ENCODE results near the gene VEPH1.

The VEPH1 gene

DNA sequence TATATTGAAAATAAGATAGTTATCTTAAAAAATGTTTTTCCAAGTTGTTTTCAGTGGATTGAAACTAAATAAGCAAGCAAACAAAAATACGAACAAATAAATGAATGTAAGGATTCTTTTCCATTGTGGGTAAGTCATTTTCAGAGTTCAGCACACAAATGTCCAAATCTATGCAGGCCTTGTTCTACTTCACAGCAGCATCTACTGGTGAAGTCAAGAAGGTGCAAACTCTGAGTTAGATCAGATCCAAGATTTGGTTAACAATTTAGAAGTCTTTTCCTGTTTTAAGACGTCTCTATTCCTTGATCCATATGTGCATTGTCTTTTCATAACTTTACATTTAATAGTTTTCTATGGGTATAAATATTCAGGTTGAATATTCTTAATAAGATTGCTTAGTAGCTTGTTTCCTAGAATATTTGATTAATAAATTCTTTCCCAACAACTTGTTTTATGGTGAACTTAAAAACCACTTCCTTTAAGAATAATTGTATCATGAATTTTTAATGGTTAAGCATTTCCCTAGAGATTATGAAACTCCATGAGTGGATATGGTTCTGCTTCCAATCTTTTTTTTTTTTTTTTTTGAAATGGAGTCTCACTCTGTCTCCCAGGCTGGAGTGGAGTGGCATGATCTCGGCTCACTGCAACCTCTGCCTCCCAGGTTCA is 56.1 kb downstream of the VEPH1 start:
- Histone ChIP-seq H3K27me3 (ENCODE audit: insufficient read depth, low read length, poor library complexity) (peaks cover 2% of the 10 kb centered on the region), H3K27ac (ENCODE audit: low read length) (no peak overlapping the region), H4K20me1 (ENCODE audit: insufficient read depth, low read length) (no peaks in the 10 kb centered on the region), H3K4me3 (ENCODE audit: low read depth in 1 of 2, low read length in 2 of 2) (no peak overlapping the region), H3K79me2 (ENCODE audit: insufficient read depth, low read length) (no peaks in the 10 kb centered on the region), H3K9me3 (ENCODE audit: insufficient read depth, low read length, severe bottlenecking) (no peaks in the 10 kb centered on the region), H3K4me1 (ENCODE audit: insufficient read depth, low read length) (no peaks in the 10 kb centered on the region), H3K4me2 (ENCODE audit: insufficient read depth, low read length) (no peak overlapping the region), H2AFZ (ENCODE audit: low read depth, low read length) (no peak overlapping the region), H3K36me3 (ENCODE audit: insufficient read depth, low read length) (no peaks in the 10 kb centered on the region), H3K9ac (ENCODE audit: low read depth, low read length) (no peak overlapping the region)
- TF ChIP-seq, protein P1, sequence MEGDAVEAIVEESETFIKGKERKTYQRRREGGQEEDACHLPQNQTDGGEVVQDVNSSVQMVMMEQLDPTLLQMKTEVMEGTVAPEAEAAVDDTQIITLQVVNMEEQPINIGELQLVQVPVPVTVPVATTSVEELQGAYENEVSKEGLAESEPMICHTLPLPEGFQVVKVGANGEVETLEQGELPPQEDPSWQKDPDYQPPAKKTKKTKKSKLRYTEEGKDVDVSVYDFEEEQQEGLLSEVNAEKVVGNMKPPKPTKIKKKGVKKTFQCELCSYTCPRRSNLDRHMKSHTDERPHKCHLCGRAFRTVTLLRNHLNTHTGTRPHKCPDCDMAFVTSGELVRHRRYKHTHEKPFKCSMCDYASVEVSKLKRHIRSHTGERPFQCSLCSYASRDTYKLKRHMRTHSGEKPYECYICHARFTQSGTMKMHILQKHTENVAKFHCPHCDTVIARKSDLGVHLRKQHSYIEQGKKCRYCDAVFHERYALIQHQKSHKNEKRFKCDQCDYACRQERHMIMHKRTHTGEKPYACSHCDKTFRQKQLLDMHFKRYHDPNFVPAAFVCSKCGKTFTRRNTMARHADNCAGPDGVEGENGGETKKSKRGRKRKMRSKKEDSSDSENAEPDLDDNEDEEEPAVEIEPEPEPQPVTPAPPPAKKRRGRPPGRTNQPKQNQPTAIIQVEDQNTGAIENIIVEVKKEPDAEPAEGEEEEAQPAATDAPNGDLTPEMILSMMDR (IDR thresholded peaks at IDR 0.05; ENCODE audit: borderline replicate concordance, extremely low read depth, low read length, poor library complexity, severe bottlenecking), result peak; percentile 27
- TF ChIP-seq EZH2 (IDR thresholded peaks at IDR 0.05; ENCODE audit: borderline replicate concordance, low read depth, low read length, severe bottlenecking), result no peak
- ATAC-seq (ENCODE audit: insufficient read depth, low read depth), result no peak
- DNase-seq, result no peak

DNA sequence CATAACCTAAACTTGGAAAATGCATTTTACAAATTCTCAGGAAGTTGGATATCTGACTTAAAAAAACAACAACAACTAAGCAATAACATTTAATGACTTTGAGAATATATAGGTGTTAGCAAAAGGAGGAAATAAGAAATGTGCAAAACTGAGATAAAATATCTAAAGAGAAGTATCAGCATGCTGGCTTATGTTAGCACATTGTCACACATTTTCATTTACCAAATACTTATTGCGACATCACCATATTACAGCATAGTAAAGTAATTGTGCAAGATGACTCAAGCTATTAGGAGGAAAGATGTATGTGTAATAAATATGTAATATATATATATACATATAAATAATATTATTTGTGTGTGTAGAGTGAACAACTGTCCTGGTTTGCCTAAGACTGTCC is 57.4 kb downstream of the VEPH1 start:
- Histone ChIP-seq H3K36me3 (ENCODE audit: insufficient read depth, low read length) (no peaks in the 10 kb centered on the region), H3K4me3 (ENCODE audit: low read depth in 1 of 2, low read length in 2 of 2) (no peak overlapping the region), H3K79me2 (ENCODE audit: insufficient read depth, low read length) (no peaks in the 10 kb centered on the region), H3K4me1 (ENCODE audit: insufficient read depth, low read length) (no peaks in the 10 kb centered on the region), H3K9me3 (ENCODE audit: insufficient read depth, low read length, severe bottlenecking) (no peaks in the 10 kb centered on the region), H3K27ac (ENCODE audit: low read length) (no peak overlapping the region), H3K9ac (ENCODE audit: low read depth, low read length) (no peak overlapping the region), H2AFZ (ENCODE audit: low read depth, low read length) (no peak overlapping the region), H4K20me1 (ENCODE audit: insufficient read depth, low read length) (no peaks in the 10 kb centered on the region), H3K27me3 (ENCODE audit: insufficient read depth, low read length, poor library complexity) (no peaks in the 10 kb centered on the region), H3K4me2 (ENCODE audit: insufficient read depth, low read length) (no peak overlapping the region)
- ATAC-seq (ENCODE audit: insufficient read depth, low read depth), result no peak
- no peak for TF ChIP-seq EZH2 (IDR thresholded peaks at IDR 0.05; ENCODE audit: borderline replicate concordance, low read depth, low read length, severe bottlenecking)
- TF ChIP-seq, protein P1 (IDR thresholded peaks at IDR 0.05; ENCODE audit: borderline replicate concordance, extremely low read depth, low read length, poor library complexity, severe bottlenecking), result no peak
- DNase-seq, result no peak

DNA sequence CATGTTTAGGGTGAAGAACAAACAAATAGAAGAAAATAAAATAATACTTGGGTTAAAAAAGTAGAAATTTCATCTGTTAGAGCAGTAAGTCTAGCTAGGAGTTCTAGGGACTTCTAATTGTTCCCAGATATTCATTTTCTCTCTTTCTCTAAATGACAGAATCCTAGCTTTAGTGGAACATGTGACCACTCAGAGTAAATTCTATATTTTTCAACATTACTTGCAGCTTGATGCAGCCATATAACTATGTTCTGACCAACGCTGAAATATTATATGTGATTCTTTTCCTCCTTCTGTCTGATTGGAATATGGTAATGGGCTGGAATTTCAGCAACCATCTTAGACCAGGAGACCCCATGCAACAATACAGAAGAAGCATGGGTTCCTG is 58.4 kb downstream of the VEPH1 start:
- Histone ChIP-seq H3K9me3 (ENCODE audit: insufficient read depth, low read length, severe bottlenecking) (no peaks in the 10 kb centered on the region), H3K27ac (ENCODE audit: low read length) (no peak overlapping the region), H3K4me1 (ENCODE audit: insufficient read depth, low read length) (no peaks in the 10 kb centered on the region), H4K20me1 (ENCODE audit: insufficient read depth, low read length) (no peaks in the 10 kb centered on the region), H2AFZ (ENCODE audit: low read depth, low read length) (no peak overlapping the region), H3K4me3 (ENCODE audit: low read depth in 1 of 2, low read length in 2 of 2) (no peak overlapping the region), H3K4me2 (ENCODE audit: insufficient read depth, low read length) (no peak overlapping the region), H3K9ac (ENCODE audit: low read depth, low read length) (no peak overlapping the region), H3K79me2 (ENCODE audit: insufficient read depth, low read length) (no peaks in the 10 kb centered on the region), H3K36me3 (ENCODE audit: insufficient read depth, low read length) (no peaks in the 10 kb centered on the region), H3K27me3 (ENCODE audit: insufficient read depth, low read length, poor library complexity) (no peaks in the 10 kb centered on the region)
- no peak for TF ChIP-seq EZH2 (IDR thresholded peaks at IDR 0.05; ENCODE audit: borderline replicate concordance, low read depth, low read length, severe bottlenecking)
- TF ChIP-seq, protein P1 (IDR thresholded peaks at IDR 0.05; ENCODE audit: borderline replicate concordance, extremely low read depth, low read length, poor library complexity, severe bottlenecking), result no peak
- ATAC-seq (ENCODE audit: insufficient read depth, low read depth) (no peak), DNase-seq (no peak)

All from DND-41 (cell line).